ENCODE measurements around the gene GLT6D1.

GRCh38 chr9:135582541-135582940 is 56.8 kb downstream of the GLT6D1 start:
- TF ChIP-seq CTCF (IDR thresholded peaks at IDR 0.05), result no peak
- no peak for TF ChIP-seq POLR2A (IDR thresholded peaks at IDR 0.05)
- no peak for TF ChIP-seq EP300 (IDR thresholded peaks at IDR 0.05)
- no peak for TF ChIP-seq POLR2AphosphoS5 (IDR thresholded peaks at IDR 0.05)

Measured in sigmoid colon (tissue), 4 donors.